Testis (tissue), 2 donors: ENCODE results near the gene ABL2.
"Not testable (repeated sequence)": the region's sequence is repeated elsewhere in the genome, so short reads cannot be mapped to it uniquely, and the experiment has no call there.

ENCODE experiments used
- CTCF ChIP-seq, 3 experiments: fragments of 450-650 bp in 2 of 3; fragments of 200-600 bp in 1 of 3; sonication (generic) in 1 of 3; IDR thresholded peaks; one replicate each; pipeline ENCODE4 v1.5.1; 2016 to 2019; ENCODE audit warnings: antibody characterized with exemption in 3 of 3, mild to moderate bottlenecking in 2 of 3, moderate library complexity in 1 of 3
- POLR2A ChIP-seq: fragments of 450-650 bp; IDR thresholded peaks from one replicate; pipeline ENCODE4 v1.6.1; 2017; ENCODE audit warnings: antibody characterized with exemption, mild to moderate bottlenecking, moderate library complexity

- not testable (repeated sequence) for TF ChIP-seq CTCF (IDR thresholded peaks at IDR 0.05); POLR2A
Measured at GRCh38 chr1:179213317-179213716, 16.2 kb downstream of the ABL2 start.
